ENCODE results near the gene SOX12. TPM values are rescaled to one million over a fixed set of nuclear protein-coding genes. Genes with fewer than 3 reads are reported as not detected.

SOX12 gene
- total and polyA plus RNA-seq, 4 experiments from 2014 or later = 0.08 to 5.0 (median 2.7) TPM

GRCh38 chr20:343107-343506 lies 17.8 kb downstream of the SOX12 start:
- H3K4me3 Mint-ChIP-seq = no peak overlapping the region
- Histone ChIP-seq H3K4me1 (ENCODE audit: insufficient read depth, low read length) (peaks cover 9% of the 10 kb centered on the region), H3K4me3 (ENCODE audit: low read length in 2 of 2) (no peak overlapping the region), H3K36me3 (ENCODE audit: insufficient read depth, low read length) (no peaks in the 10 kb centered on the region), H3K27me3 (ENCODE audit: insufficient read depth, low read length) (no peaks in the 10 kb centered on the region), H3K9me3 (ENCODE audit: control insufficient read depth in 1 of 2, low read length in 2 of 2) (peaks cover 0 to 4% of the 10 kb centered on the region in 2 donors), H3K27ac (ENCODE audit: low read depth, low read length) (no peak overlapping the region)
- H3K27me3 Mint-ChIP-seq = no peaks in the 10 kb centered on the region
- intact Hi-C loops (cut with micrococcal nuclease) = no loop called here
- peaks cover 0 to 3% (median 0%) of the 10 kb centered on the region in 8 donors for H3K9me3 Mint-ChIP-seq
- H3K4me1 Mint-ChIP-seq = peaks cover 3 to 9% (median 6%) of the 10 kb centered on the region in 4 donors
- peaks cover 1 to 4% of the 10 kb centered on the region in 2 donors for H3K36me3 Mint-ChIP-seq
- peak overlapping the region in 1 of 7 donors; percentile 12 for H3K27ac Mint-ChIP-seq
- CTCF ChIA-PET (ENCODE audit: partially characterized antibody) = no interaction called here
- no peak for DNase-seq
- POLR2A ChIA-PET (ENCODE audit: partially characterized antibody) = no interaction called here

DNA sequence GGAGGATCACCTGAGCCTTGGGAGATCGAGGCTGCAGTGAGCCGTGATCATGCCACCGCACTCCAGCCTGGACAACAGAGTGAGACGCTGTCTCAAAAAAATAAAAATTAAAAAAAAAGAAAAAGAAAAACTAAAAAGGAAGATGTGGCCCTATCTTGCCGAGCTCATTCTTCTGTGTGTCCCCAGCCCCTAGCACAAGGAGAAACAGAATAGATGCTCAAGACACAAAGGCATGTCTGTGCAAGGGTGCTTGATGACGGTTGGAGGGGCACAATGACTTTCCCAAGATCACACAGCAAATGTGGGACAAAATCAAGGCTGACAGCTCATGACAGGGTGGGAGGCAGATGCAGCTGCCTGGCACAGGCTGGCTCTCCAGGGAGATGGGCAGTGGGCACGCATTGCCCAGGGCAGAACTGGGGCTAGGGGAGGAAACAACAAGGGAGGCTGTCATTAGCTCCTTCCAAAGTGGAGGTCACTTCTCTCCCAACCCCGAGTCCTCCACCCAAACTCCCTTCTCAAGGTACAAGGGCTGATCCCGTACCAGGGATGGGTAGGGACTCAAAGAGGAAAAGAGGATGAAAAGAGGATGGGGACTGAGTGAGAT lies 20.8 kb downstream of the SOX12 start:
- peaks cover 0 to 4% of the 10 kb centered on the region in 2 donors for H3K9me3 ChIP-seq (ENCODE audit: control insufficient read depth in 1 of 2, low read length in 2 of 2)
- H3K27me3 ChIP-seq (ENCODE audit: insufficient read depth, low read length) = no peaks in the 10 kb centered on the region
- Mint-ChIP-seq H3K4me1 (peaks cover 7 to 14% (median 10%) of the 10 kb centered on the region in 4 donors), H3K27me3 (no peaks in the 10 kb centered on the region), H3K4me3 (peak overlapping the region; percentile 75 to 85 (median 82)), H3K36me3 (peaks cover 3 to 4% of the 10 kb centered on the region in 2 donors), H3K9me3 (peaks cover 0 to 3% (median 0%) of the 10 kb centered on the region in 8 donors), H3K27ac (peak overlapping the region in 3 of 7 donors; percentile 60 to 82 (median 74))
- DNase-seq = no peak
- intact Hi-C loops (cut with micrococcal nuclease) = loop anchor here (2.0 kb wide), 2 partner anchors 19 to 117 kb away; partner anchors contain the start of gene TBC1D20
- POLR2A ChIA-PET (ENCODE audit: partially characterized antibody) = no interaction called here
- CTCF ChIA-PET (ENCODE audit: partially characterized antibody) = interaction anchor here (0.8 to 2.2 kb wide), 4 partner anchors 9 to 80 kb away, joined by 3 to 7 read pairs (median 6); no protein-coding TSS in a partner anchor
- no peak overlapping the region for H3K4me3 ChIP-seq (ENCODE audit: low read length in 2 of 2)
- H3K4me1 ChIP-seq (ENCODE audit: insufficient read depth, low read length) = peaks cover 16% of the 10 kb centered on the region
- H3K27ac ChIP-seq (ENCODE audit: low read depth, low read length) = no peak overlapping the region
- H3K36me3 ChIP-seq (ENCODE audit: insufficient read depth, low read length) = no peaks in the 10 kb centered on the region

GRCh38 chr20:346640-347316 lies 21.4 kb downstream of the SOX12 start, which contains the start of gene NRSN2:
Gene NRSN2 (plus strand): TSS chr20:347111. CDS start chr20:349644, 2,533 bp downstream.
- Histone ChIP-seq H3K27me3 (ENCODE audit: insufficient read depth, low read length) (no peaks in the 10 kb centered on the region), H3K36me3 (ENCODE audit: insufficient read depth, low read length) (no peaks in the 10 kb centered on the region), H3K9me3 (ENCODE audit: control insufficient read depth in 1 of 2, low read length in 2 of 2) (peaks cover 0 to 3% of the 10 kb centered on the region in 2 donors), H3K27ac (ENCODE audit: low read depth, low read length) (peak within 1 kb of the TSS; percentile 18), H3K4me1 (ENCODE audit: insufficient read depth, low read length) (peaks cover 16% of the 10 kb centered on the region), H3K4me3 (ENCODE audit: low read length in 2 of 2) (peak within 1 kb of the TSS; percentile 57 to 81)
- H3K27me3 Mint-ChIP-seq = no peaks in the 10 kb centered on the region
- H3K4me1 Mint-ChIP-seq = peaks cover 7 to 14% (median 10%) of the 10 kb centered on the region in 4 donors
- peaks cover 0 to 1% (median 0%) of the 10 kb centered on the region in 8 donors for H3K9me3 Mint-ChIP-seq
- ChIA-PET POLR2A (ENCODE audit: partially characterized antibody) (interaction anchor here (0.9 to 1.2 kb wide), 2 partner anchors 16 to 198 kb away, joined by 3 to 4 read pairs; no protein-coding TSS in a partner anchor), CTCF (ENCODE audit: partially characterized antibody) (no interaction called here)
- peak within 1 kb of the TSS; percentile 76 to 91 (median 87) for H3K4me3 Mint-ChIP-seq
- intact Hi-C loops (cut with micrococcal nuclease) = loop anchor here (1.0 to 2.0 kb wide), 3 partner anchors 20 to 116 kb away; partner anchors contain the start of genes RBCK1 and TBC1D20
- H3K36me3 Mint-ChIP-seq = peaks cover 3 to 4% of the 10 kb centered on the region in 2 donors
- no peak for DNase-seq
- H3K27ac Mint-ChIP-seq = peak within 1 kb of the TSS in 3 of 7 donors; percentile 60 to 82 (median 74)

GRCh38 chr20:347317-347639 lies 21.9 kb downstream of the SOX12 start:
- Histone ChIP-seq H3K4me1 (ENCODE audit: insufficient read depth, low read length) (peaks cover 16% of the 10 kb centered on the region), H3K36me3 (ENCODE audit: insufficient read depth, low read length) (no peaks in the 10 kb centered on the region), H3K9me3 (ENCODE audit: control insufficient read depth in 1 of 2, low read length in 2 of 2) (no peaks in the 10 kb centered on the region), H3K4me3 (ENCODE audit: low read length in 2 of 2) (peak overlapping the region; percentile 57 to 81), H3K27ac (ENCODE audit: low read depth, low read length) (no peak overlapping the region), H3K27me3 (ENCODE audit: insufficient read depth, low read length) (no peaks in the 10 kb centered on the region)
- H3K4me3 Mint-ChIP-seq = peak overlapping the region; percentile 15 to 91 (median 74)
- CTCF ChIA-PET (ENCODE audit: partially characterized antibody) = no interaction called here
- H3K27ac Mint-ChIP-seq = no peak overlapping the region
- DNase-seq = no peak
- peaks cover 3 to 4% of the 10 kb centered on the region in 2 donors for H3K36me3 Mint-ChIP-seq
- H3K9me3 Mint-ChIP-seq = no peaks in the 10 kb centered on the region
- intact Hi-C loops (cut with micrococcal nuclease) = loop anchor here (1.0 to 2.0 kb wide), 3 partner anchors 20 to 116 kb away; partner anchors contain the start of genes RBCK1 and TBC1D20
- no peaks in the 10 kb centered on the region for H3K27me3 Mint-ChIP-seq
- H3K4me1 Mint-ChIP-seq = peaks cover 10 to 16% (median 13%) of the 10 kb centered on the region in 4 donors
- POLR2A ChIA-PET (ENCODE audit: partially characterized antibody) = interaction anchor here (0.9 to 1.2 kb wide), 2 partner anchors 17 to 197 kb away, joined by 3 to 4 read pairs; no protein-coding TSS in a partner anchor

- DNase-seq = peak; percentile 32 to 62 (median 36)
- intact Hi-C loops (cut with micrococcal nuclease) = loop anchor here (1.0 to 2.0 kb wide), 3 partner anchors 21 to 115 kb away; partner anchors contain the start of genes RBCK1 and TBC1D20
- CTCF ChIA-PET (ENCODE audit: partially characterized antibody) = no interaction called here
- Mint-ChIP-seq H3K9me3 (no peaks in the 10 kb centered on the region), H3K4me3 (peak overlapping the region; percentile 80 to 92 (median 89)), H3K4me1 (peaks cover 10 to 16% (median 13%) of the 10 kb centered on the region in 4 donors), H3K36me3 (peaks cover 3 to 4% of the 10 kb centered on the region in 2 donors), H3K27me3 (no peaks in the 10 kb centered on the region), H3K27ac (peak overlapping the region in 6 of 7 donors; percentile 6 to 89 (median 60))
- Histone ChIP-seq H3K4me3 (ENCODE audit: low read length in 2 of 2) (peak overlapping the region; percentile 57 to 81), H3K36me3 (ENCODE audit: insufficient read depth, low read length) (no peaks in the 10 kb centered on the region), H3K4me1 (ENCODE audit: insufficient read depth, low read length) (peaks cover 16% of the 10 kb centered on the region), H3K27me3 (ENCODE audit: insufficient read depth, low read length) (no peaks in the 10 kb centered on the region), H3K9me3 (ENCODE audit: control insufficient read depth in 1 of 2, low read length in 2 of 2) (no peaks in the 10 kb centered on the region), H3K27ac (ENCODE audit: low read depth, low read length) (peak overlapping the region; percentile 18)
- POLR2A ChIA-PET (ENCODE audit: partially characterized antibody) = interaction anchor here (0.7 to 1.2 kb wide), 2 partner anchors 147 to 196 kb away, joined by 3 read pairs; no protein-coding TSS in a partner anchor
These were observed 22.5 kb downstream of the SOX12 start for GRCh38 chr20:347640-348484.

- Mint-ChIP-seq H3K36me3 (peaks cover 0 to 3% of the 10 kb centered on the region in 2 donors), H3K9me3 (peaks cover 0 to 3% (median 0%) of the 10 kb centered on the region in 8 donors), H3K27me3 (no peaks in the 10 kb centered on the region), H3K27ac (no peak overlapping the region), H3K4me3 (no peak overlapping the region), H3K4me1 (peaks cover 10 to 16% (median 13%) of the 10 kb centered on the region in 4 donors)
- Histone ChIP-seq H3K36me3 (ENCODE audit: insufficient read depth, low read length) (no peaks in the 10 kb centered on the region), H3K9me3 (ENCODE audit: control insufficient read depth in 1 of 2, low read length in 2 of 2) (no peaks in the 10 kb centered on the region), H3K27me3 (ENCODE audit: insufficient read depth, low read length) (no peaks in the 10 kb centered on the region), H3K4me1 (ENCODE audit: insufficient read depth, low read length) (peaks cover 16% of the 10 kb centered on the region), H3K4me3 (ENCODE audit: low read length in 2 of 2) (no peak overlapping the region), H3K27ac (ENCODE audit: low read depth, low read length) (no peak overlapping the region)
- no peak for DNase-seq
- intact Hi-C loops (cut with micrococcal nuclease) = no loop called here
- ChIA-PET POLR2A (ENCODE audit: partially characterized antibody) (interaction anchor here (0.7 to 1.0 kb wide), 2 partner anchors 18 to 146 kb away, joined by 3 to 5 read pairs; no protein-coding TSS in a partner anchor), CTCF (ENCODE audit: partially characterized antibody) (interaction anchor here (1.1 to 1.2 kb wide), 2 partner anchors 13 to 18 kb away, joined by 3 read pairs; no protein-coding TSS in a partner anchor)
These were observed 23.9 kb downstream of the SOX12 start for GRCh38 chr20:348972-349841.

Data from CD4-positive, alpha-beta memory T cell (primary cell).